ENCODE measurements around the gene FOXO1. TPM values are rescaled to one million over a fixed set of nuclear protein-coding genes. Genes with fewer than 3 reads are reported as not detected.

FOXO1 gene
- total and polyA plus RNA-seq, 2 of the 13 experiments (the other 11 are each of a cell fraction or from before 2014, with no cell fraction given): 8.1 to 13.1 TPM

- TF ChIP-seq ZFP36 (IDR thresholded peaks at IDR 0.05; ENCODE audit: borderline replicate concordance, low read depth, low read length, partially characterized antibody) (no peak), MIXL1 (CRISPR knock-in tag; IDR thresholded peaks at IDR 0.05) (0 out of 2 replicates have a peak, but pooled peaks have one; percentile 41), LBX2 (CRISPR knock-in tag; IDR thresholded peaks at IDR 0.05; ENCODE audit: borderline replicate concordance) (no peak), ZNF33B (CRISPR knock-in tag; IDR thresholded peaks at IDR 0.05) (no peak), HOMEZ (CRISPR knock-in tag; IDR thresholded peaks at IDR 0.05; ENCODE audit: low read depth) (peak; percentile 63), ZNF468 (CRISPR knock-in tag; IDR thresholded peaks at IDR 0.05) (no peak), ZNF121 (CRISPR knock-in tag; IDR thresholded peaks at IDR 0.05) (no peak), GATAD1 (CRISPR knock-in tag; IDR thresholded peaks at IDR 0.05) (no peak), CAMTA2 (CRISPR knock-in tag; IDR thresholded peaks at IDR 0.05; ENCODE audit: borderline replicate concordance) (no peak), BATF2 (CRISPR knock-in tag; IDR thresholded peaks at IDR 0.05) (no peak), TAF1 (CRISPR knock-in tag; IDR thresholded peaks at IDR 0.05) (peak; percentile 48; the same call in 1 of the 2 replicates), ZBTB10 (CRISPR knock-in tag; IDR thresholded peaks at IDR 0.05; ENCODE audit: borderline replicate concordance) (0 out of 2 replicates have a peak, but pooled peaks have one; percentile 15), MBD4 (IDR thresholded peaks at IDR 0.05; ENCODE audit: borderline replicate concordance, low read length) (no peak), ZSCAN20 (CRISPR knock-in tag; IDR thresholded peaks at IDR 0.05; ENCODE audit: borderline replicate concordance) (no peak), ATRX (CRISPR knock-in tag; IDR thresholded peaks at IDR 0.05; ENCODE audit: borderline replicate concordance) (no peak), TFDP2 (CRISPR knock-in tag; IDR thresholded peaks at IDR 0.05) (no peak), SMC3 (IDR thresholded peaks at IDR 0.05; ENCODE audit: low read length) (peak; percentile 42; the same call in 1 of the 2 replicates), ISL2 (CRISPR knock-in tag; IDR thresholded peaks at IDR 0.05) (peak; percentile 59; the same call in 1 of the 2 replicates), ARID3A (IDR thresholded peaks at IDR 0.05; ENCODE audit: low read depth, low read length) (0 out of 2 replicates have a peak, but pooled peaks have one; percentile 24), SOX5 (CRISPR knock-in tag; IDR thresholded peaks at IDR 0.05; ENCODE audit: borderline replicate concordance) (peak; percentile 77; the same call in 1 of the 2 replicates), ZNF776 (CRISPR knock-in tag; IDR thresholded peaks at IDR 0.05) (no peak), ZSCAN29 (CRISPR knock-in tag; conservative IDR thresholded peaks at IDR 0.05) (no peak)
Measured at GRCh38 chr13:40564342-40565001, 102.0 kb downstream of the FOXO1 start (continued).
